HG03460 (cell line): ENCODE data around the gene DDIT3.

ENCODE experiments used
- ATAC-seq: cut with Tn5 transposase; IDR thresholded peaks from one replicate; pipeline ENCODE4 v1.9.1; 2021; ENCODE audit not compliant: unreplicated experiment

DDIT3 gene

DNA sequence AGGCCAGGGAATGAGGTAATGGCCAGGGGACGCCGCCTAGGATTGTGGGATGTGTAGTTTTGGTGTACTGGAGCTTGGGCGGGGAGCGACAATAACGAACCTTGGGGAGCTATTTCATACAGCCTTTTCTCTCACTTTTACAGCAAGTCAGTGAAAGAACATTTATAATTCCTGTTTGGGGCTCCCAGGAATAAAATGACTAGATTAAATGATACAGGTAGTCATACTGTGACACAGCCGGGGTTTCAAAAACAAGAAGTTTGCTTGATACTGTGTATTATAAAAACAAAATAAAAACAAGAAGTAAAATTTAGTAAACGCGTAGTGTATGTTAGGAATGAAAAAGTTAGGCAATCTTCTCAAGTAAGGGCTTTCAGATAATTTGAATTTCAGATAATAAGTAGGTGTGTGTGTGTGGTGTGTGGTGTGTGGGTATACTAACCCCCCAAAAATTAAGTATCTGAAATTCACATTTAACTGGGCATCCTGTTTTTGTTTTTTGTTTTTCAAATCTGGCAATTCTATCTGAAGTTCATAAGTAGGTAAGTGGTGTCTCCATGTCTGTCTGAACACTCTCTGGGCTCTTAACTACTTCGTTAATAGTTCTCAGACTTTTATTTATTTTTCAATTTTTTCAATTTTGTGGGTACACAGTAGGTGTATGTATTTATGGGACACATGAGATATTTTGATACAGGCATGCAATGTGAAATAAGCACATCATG is 27.1 kb upstream of the DDIT3 start:
- no peak for ATAC-seq

- peak; percentile 99 for ATAC-seq
Measured at GRCh38 chr12:57546438-57547287, 26.3 kb upstream of the DDIT3 start, which contains the start of gene DCTN2. DCTN2 (minus strand) TSS chr12:57547192; CDS start chr12:57547063, 129 bp downstream.

DNA sequence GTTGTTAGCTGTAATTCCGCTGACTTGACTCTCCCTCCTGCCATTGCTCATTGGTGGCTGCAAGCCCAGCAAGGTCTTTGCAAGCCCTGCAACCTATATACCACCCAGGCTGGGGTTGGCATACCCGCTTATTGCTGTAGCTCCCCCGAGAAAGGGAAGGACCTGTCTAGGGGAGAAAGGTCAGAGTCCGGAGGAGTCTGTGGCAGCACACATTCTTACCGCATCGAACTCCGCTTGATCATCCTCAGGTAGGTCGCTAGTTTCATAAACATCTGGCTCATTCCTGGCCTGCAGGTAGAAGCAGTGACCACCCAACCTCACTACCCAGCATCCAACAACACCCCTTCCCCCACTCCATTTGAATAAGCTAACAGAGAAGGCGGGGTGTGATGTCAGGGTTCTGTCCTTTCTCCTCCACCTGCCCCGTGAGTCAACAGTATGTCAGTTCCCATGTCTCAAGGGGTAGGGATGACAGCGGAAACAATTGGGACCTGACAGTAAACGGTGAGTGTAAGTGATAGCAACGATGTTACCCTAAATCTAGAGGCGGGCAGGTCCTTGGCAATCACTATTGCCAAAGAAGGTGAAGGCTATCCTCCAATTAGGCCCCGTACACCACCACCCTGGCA is 25.6 kb upstream of the DDIT3 start:
- ATAC-seq: no peak

GRCh38 chr12:57543581-57543980 is 23.3 kb upstream of the DDIT3 start:
- ATAC-seq: no peak

GRCh38 chr12:57541717-57542116 is 21.4 kb upstream of the DDIT3 start:
- ATAC-seq: no peak

DNA sequence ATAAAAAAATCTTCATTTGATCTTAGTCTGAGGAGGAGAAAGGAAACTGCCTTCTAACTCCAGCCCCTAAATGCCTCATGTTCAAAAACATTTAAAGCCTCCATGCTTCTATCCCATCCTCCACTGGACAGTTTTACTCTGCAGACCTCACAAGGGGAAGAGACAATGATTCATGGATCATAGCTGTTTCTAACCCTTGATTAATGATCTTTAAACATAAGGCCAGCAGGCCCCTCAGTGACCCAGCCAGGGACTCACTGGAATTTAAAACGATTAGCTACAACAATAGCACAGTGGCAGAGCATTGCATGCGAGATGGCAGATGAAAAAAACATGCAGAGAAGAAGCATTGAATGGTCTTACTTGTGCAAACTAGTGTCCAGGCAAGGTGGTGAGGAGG is 20.7 kb upstream of the DDIT3 start:
- ATAC-seq: no peak

DNA sequence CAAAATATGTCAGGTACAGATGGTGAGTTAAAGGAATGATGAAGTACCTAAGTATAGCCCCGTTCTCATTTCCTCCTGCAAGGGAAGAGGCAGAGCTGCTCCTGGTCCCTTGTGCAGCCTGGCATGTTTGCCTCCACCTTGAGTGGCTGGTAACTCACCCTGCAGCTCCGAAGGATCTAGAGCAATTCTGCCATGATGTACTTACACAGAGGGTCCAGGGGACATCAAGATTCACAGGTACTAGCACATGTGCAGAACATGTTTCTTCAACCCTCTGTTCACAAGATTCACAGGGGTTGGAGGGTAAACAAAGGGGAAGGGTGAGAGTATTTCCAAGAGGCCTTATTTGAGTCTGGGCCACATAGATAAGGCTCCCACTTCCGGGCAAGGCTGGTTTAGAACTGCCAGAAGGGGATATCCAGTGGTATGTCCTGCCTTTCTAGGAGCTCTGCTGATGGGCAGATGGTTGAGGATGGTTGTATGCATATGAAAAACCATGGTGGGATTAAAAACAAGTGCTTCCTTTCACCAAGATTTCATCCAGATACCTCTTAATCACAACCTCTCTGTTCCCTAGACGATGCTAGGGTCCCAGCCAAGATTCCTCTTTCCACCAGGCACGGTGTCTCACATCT is 18.9 kb upstream of the DDIT3 start:
- no peak for ATAC-seq

- no peak for ATAC-seq
Measured at GRCh38 chr12:57536597-57536942, 16.3 kb upstream of the DDIT3 start.

DNA sequence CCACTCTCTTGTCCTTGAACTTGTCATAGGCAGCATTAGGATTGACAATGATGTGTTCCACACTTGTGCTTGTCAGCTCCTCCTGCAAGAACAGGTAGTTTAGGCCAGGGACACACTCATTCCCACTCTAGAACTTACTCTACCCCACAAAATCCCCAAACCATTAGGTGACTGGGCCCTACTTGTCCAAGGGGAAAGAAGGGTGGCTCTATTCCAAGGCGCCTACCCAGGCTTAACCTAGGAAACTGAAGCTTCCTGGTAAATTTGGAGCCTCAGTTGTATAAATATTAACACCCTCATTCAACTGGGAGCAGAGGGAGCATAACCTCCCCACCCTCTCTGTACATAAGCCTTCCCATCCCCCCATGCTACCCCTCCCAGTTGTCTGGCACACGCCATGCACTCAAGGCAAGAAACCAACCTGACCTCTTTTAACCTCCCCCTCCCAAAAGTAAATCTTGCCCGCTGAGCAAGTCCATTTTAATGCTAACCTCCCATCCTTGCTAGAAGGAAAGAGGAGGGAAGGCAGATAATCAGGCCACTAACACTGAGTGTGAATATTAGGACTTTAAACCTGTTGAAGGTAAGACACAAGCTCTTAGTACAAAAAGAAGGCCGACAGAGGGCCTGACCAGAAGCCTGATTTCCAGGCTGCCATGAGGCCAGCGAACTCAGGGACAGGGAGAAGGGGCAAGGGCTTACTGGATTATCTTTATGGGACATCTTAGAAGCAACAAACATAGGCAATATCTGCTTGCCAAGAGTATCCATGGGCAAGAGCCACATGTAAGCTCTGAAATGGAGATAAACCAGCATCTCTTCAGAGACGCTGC is 15.7 kb upstream of the DDIT3 start:
- no peak for ATAC-seq

GRCh38 chr12:57534991-57535543 is 14.8 kb upstream of the DDIT3 start:
- ATAC-seq: no peak

DNA sequence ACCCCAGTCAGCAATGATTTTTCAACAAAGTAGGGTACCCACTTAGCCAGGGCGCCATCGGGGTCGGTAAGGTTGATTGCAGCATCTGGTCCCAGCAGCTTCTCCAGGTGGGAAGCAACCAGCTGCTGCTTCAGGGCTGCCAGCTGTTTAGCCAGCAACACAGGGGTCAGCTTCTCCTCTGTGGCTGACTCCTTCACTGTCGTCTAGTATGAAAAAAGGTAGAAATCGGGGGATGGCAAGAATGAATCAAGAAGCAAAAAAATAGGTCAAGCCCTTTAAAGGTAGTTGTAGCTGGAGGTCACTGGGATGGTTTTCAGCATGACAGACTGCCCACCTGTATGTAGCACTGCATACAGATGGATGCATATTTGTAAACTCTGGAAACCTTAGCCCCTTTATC is 13.9 kb upstream of the DDIT3 start:
- no peak for ATAC-seq

DNA sequence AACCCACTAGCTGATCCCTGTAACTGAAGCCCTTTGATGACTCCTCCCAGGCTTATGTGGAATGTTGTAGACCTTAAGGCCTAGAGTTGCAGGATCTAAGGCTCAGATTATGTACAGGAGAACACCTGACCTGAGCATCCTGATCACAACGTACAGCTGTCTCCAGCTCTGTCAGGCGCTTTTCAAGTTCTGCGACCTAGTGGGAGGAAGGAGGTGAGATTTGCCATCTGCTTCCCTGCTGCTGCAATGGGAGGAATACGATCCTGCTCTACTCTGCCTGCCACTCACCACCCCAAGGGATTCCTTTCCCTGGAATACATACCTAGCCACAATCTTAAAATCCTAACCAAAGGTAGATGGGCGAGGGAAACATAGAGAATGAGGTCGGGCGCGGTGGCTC is 12.8 kb upstream of the DDIT3 start:
- ATAC-seq: no peak

DNA sequence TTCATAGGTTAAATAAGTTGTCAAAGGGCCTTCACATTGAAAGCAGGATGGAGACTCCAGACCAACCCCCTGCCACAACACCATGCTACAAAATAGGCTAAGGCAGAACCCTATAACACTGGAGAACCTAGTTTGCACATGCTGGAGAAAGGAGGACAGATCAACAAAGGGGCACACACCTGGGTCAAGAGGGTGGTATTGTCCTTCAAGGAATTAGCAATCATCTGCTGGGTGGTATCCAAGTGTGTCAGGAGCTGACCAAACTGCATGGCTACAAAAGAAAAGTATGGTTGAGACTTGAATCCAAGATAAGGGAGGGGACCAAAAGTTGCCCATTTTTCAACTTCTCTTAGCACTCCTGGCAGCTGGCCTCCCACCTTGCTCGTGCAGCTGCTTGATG is 11.5 kb upstream of the DDIT3 start:
- ATAC-seq: no peak

DNA sequence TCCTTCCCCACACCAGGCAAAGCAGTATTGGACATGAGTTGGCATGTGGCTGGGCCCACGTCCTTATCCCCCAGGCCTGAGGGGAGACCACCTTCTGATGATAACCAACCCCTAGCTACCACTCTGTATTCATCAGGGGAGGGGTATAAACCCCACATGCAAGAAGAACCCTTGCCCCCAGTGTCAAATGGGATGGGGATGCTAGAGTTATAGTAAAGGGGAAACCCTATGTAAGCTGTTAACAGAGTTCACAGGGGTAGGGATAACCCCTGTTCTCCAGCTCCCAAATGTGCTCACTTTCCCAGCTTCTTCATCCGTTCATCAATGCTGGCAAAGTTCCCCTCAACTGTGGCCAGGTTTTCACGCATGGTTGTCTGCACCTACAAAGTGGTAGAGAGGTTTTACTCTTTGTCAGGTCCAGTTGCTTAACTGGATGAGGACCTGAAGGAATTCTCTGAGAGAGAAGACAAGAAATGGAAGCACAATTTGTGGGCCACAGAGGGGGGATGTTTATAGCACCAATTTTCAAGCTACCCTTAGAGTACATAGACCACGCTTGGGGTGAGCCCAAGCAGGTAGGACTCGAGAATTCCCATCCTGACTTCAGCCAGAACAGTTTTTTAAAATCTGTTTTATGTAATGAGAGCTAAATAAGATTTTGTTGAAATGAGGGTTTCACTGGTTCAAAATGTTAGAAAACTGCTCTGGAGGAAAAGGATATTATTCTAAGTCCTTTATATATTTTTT is 10.3 kb upstream of the DDIT3 start:
- ATAC-seq: no peak

DNA sequence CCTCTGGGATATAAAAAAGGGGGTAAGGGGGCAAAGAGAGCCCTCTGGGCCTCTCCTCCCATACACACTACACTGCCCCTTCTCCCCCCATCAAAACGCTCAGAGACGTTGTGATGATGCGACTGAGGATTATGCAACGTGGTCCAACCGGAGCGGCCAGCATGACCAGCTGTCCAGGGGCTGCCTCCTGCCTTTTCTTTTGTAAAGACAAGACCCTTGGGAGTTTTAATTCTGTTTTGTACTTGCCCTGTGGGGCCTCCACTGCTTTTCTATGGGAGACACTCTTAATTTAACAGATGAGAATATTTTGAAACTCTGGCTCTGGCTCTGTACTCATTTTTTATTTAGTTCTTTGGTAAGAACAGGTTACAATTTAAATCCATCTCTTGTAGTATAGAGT is 9.5 kb upstream of the DDIT3 start:
- ATAC-seq: no peak

GRCh38 chr12:57528831-57529555 is 8.7 kb upstream of the DDIT3 start:
- no peak for ATAC-seq

DNA sequence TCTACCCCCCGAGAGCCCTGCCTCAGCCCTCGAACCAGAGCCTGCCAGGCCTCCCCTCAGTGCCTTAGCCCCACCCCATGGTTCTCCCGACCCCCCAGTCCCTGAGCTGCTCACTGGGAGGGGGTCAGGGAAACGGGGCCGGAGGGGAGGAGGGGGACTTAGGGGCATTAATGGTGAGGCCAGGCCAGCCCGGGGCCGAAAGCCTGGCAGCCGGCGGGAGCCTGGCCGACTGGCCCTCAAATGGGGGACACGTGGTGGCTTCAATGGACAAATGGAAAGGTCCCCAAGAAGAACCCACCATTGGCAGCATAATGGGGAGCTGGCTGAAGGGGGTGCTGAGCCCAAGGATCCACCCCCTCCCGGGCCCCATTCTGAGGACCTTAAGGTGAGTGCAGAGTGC is 7.9 kb upstream of the DDIT3 start:
- ATAC-seq: no peak

- ATAC-seq: no peak
Measured at GRCh38 chr12:57527184-57527583, 6.9 kb upstream of the DDIT3 start.
